DMS53 treated with DMSO at 0.1 percent for 48 hours (cell line): Measurements from ENCODE around the gene TM9SF2.
"Not testable (repeated sequence)": the region's sequence is repeated elsewhere in the genome, so short reads cannot be mapped to it uniquely, and the experiment has no call there.

Experiments used
- DNase-seq: peaks from one replicate; lab custom pipeline; 2025; ENCODE audit not compliant: unreplicated experiment; lab: John Stamatoyannopoulos, UW

TM9SF2 gene

GRCh38 chr13:99501184-99501847 lies at the start of gene TM9SF2:
Gene TM9SF2, plus strand, starts transcription at chr13:99501472. Its CDS starts 135 bp downstream, at chr13:99501607.
- peak; percentile 54 for DNase-seq

GRCh38 chr13:99454518-99455183 lies 46.6 kb upstream of the TM9SF2 start:
- no peak for DNase-seq

GRCh38 chr13:99459099-99459850 lies 42.0 kb upstream of the TM9SF2 start:
- DNase-seq, result no peak

GRCh38 chr13:99460802-99461201 lies 40.5 kb upstream of the TM9SF2 start:
- DNase-seq, result not testable (repeated sequence)

- DNase-seq, result no peak
Measured at GRCh38 chr13:99463646-99464397, 37.5 kb upstream of the TM9SF2 start.

GRCh38 chr13:99464441-99464949 lies 36.8 kb upstream of the TM9SF2 start:
- no peak for DNase-seq

- DNase-seq, result no peak
Measured at GRCh38 chr13:99465454-99465853, 35.8 kb upstream of the TM9SF2 start.

GRCh38 chr13:99467764-99468163 lies 33.5 kb upstream of the TM9SF2 start:
- DNase-seq, result no peak

GRCh38 chr13:99469041-99469440 lies 32.2 kb upstream of the TM9SF2 start:
- DNase-seq, result no peak

- DNase-seq, result no peak
Measured at GRCh38 chr13:99470027-99470426, 31.2 kb upstream of the TM9SF2 start.

- no peak for DNase-seq
Measured at GRCh38 chr13:99471221-99472121, 29.8 kb upstream of the TM9SF2 start.

- DNase-seq, result no peak
Measured at GRCh38 chr13:99472122-99472440, 29.2 kb upstream of the TM9SF2 start.

GRCh38 chr13:99473515-99473914 lies 27.8 kb upstream of the TM9SF2 start:
- no peak for DNase-seq

GRCh38 chr13:99476648-99477047 lies 24.6 kb upstream of the TM9SF2 start:
- DNase-seq, result no peak

- DNase-seq, result no peak
Measured at GRCh38 chr13:99477493-99477892, 23.8 kb upstream of the TM9SF2 start.

- DNase-seq, result no peak
Measured at GRCh38 chr13:99481366-99481765, 19.9 kb upstream of the TM9SF2 start.

- no peak for DNase-seq
Measured at GRCh38 chr13:99484473-99484872, 16.8 kb upstream of the TM9SF2 start.

- no peak for DNase-seq
Measured at GRCh38 chr13:99486996-99487395, 14.3 kb upstream of the TM9SF2 start.

GRCh38 chr13:99489028-99489427 lies 12.2 kb upstream of the TM9SF2 start:
- no peak for DNase-seq

- not testable (repeated sequence) for DNase-seq
Measured at GRCh38 chr13:99491750-99492149, 9.5 kb upstream of the TM9SF2 start.
